ENCODE results near the gene PAF1. TPM values are rescaled to one million over a fixed set of nuclear protein-coding genes. Genes with fewer than 3 reads are reported as not detected.
A peak's percentile ranks its signal among the peaks of the same experiment; 100 is the strongest.
"Not testable (repeated sequence)": the region's sequence is repeated elsewhere in the genome, so short reads cannot be mapped to it uniquely, and the experiment has no call there.

PAF1 gene
- polyA plus RNA-seq, 1 donor from 2014 or later, result 64.1 TPM

DNA sequence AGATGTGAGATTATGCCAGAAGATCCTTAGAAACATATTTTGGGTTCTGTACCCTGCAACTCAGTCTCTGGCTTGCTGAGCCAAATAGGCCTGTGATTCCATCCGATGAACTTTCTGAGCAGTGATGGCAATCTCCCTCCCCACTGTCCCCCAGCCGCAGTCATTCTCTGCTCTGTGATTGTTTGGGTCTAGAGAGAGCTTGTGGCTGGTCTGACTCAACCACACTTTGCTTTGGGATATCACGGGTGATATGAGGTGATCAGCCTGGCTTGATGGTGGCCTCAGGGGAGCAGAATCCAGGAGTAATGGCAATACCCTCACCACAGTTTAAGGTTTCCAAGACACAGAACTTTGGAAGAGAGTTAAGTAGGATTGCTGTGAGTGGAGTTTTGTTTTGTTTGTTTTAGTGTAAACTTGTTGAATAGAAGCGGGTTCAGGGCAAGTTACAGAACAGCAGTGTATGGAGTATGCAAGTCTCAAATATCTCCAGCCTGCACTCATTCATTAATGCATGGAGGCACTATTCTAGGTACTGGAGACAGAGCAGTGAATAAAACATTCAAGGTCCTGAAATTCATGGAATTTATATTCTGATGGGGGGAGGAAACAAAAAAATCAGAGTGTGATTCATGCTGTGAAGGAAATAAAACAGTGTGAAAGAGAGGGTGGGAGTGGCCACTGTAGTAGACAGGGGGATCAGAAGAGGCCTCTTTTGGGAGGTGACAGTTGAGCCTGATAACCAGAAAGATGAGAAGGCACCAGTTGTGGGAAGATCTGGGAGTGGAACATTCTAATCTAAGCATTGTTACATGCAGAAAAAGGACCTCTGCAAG, 43.4 kb downstream of the PAF1 start:
- Mint-ChIP-seq H3K27ac (peak overlapping the region in 2 of 3 donors; percentile 50 to 83), H3K4me1 (peaks cover 35 to 46% (median 40%) of the 10 kb centered on the region in 3 donors), H3K36me3 (peaks cover 15% of the 10 kb centered on the region), H3K27me3 (no peaks in the 10 kb centered on the region), H3K4me3 (peak overlapping the region in 1 of 4 donors; percentile 87), H3K9me3 (no peaks in the 10 kb centered on the region)

DNA sequence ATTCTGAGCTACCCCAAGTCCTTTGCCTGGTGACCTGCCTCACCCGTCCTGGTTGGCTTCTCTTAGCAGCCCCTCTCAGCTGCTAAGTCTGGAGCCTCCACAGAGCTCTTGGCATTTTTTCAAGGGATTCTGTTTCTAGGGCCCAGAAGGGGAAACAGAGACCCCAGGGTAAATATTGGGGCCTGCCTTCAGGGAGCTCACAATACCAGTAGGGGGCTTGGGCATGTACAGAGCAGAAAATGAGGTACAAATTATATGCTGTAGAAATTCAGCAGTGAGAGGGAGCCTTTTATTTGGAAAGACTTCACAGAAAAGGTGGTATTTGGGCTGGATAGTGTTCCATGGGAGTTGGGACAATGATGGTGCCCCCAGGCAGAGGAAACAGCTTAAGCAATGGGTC, 45.0 kb downstream of the PAF1 start:
- H3K9me3 Mint-ChIP-seq, result no peaks in the 10 kb centered on the region
- no peaks in the 10 kb centered on the region for H3K27me3 Mint-ChIP-seq
- H3K27ac Mint-ChIP-seq, result peak overlapping the region in 2 of 3 donors; percentile 45 to 96
- peaks cover 5% of the 10 kb centered on the region for H3K36me3 Mint-ChIP-seq
- H3K4me1 Mint-ChIP-seq, result peaks cover 32 to 44% (median 39%) of the 10 kb centered on the region in 3 donors
- H3K4me3 Mint-ChIP-seq, result peak overlapping the region in 2 of 4 donors; percentile 12 to 87

DNA sequence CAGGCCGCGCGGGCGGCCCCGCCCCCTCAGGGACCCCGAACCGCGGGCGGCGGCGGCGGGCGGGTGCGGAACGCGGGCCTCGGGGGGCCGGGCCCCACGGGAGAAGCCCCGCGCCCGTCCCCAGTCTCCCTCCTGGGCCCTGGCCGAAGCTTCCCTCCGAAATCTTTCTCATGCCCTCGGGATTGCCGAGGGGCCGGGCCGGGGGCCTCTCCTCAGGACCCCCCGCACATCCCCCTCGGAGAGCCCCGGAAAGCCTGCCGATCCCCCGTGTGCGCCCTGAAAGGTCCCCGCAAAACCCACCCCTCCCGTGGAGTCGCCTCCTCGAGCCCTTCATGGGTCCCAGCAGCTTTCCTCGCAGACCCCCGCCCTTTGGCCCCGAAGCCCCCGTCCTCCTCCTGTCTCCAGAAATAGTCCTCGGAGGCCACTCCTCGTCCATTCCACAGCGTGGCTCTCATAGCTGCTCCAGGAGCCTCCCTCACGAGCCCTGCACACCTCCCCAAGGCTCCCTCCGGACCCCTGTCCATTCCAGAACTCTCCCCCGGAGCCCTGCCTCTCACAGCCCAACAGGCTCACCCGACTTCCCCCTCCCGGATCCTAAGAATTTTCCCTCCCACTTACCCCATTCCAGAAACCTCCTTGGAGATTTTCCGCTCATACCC, 48.1 kb downstream of the PAF1 start:
- Mint-ChIP-seq H3K27ac (peak overlapping the region in 1 of 3 donors; percentile 96), H3K27me3 (no peaks in the 10 kb centered on the region), H3K9me3 (no peaks in the 10 kb centered on the region), H3K4me3 (peak overlapping the region; percentile 81 to 92 (median 85)), H3K4me1 (peaks cover 37 to 50% (median 43%) of the 10 kb centered on the region in 3 donors), H3K36me3 (peaks cover 7% of the 10 kb centered on the region)

DNA sequence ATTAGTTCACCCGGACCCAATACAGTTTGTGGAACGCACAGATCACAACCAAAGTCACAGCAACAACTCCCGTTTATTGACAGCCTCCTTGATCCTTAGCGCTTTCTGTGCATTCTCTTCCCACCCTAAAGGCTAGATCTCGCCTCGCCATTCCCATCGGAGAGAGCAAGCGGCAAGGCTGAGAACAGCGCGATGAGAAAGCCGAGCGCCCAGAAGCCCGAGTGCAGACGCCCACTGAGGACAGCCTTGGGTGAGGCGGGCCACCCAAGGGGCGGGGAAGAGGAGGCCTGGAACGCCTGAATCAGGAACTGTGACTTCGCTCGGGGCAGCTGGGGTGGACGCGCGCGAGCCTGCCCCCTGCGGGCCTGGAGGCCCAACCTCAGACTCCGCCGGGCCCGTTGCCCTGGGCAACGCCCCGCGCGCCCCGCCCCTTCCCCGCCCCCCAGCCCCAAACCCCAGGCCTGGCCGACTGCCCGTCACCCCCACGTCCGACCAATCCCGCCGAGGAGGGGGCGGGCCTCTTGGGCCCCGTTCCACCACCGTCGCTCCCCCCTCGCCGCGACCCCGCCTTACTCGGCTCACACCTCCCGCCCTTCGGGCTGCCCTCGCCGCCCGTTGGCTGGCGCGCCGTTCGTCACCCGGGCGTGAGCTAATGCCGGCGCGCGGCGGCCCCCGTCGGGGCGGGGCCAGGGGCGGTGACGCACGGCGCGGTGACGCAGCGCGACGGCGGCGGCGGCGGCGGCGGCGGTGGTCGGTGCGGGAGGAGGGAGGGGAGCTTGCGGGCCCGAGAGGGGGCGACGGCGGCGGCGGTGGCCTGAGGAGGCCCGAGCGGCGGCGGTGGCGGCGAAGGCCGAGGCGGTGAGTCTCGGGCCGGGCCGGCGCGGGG, 48.9 kb downstream of the PAF1 start, which contains the start of gene SAMD4B:
Gene SAMD4B, plus strand, starts transcription at position 703 of the 886 bp plus-strand sequence. CDS start 14,473 bp downstream, outside the sequence.
- no peaks in the 10 kb centered on the region for H3K9me3 Mint-ChIP-seq
- H3K4me3 Mint-ChIP-seq, result peak within 1 kb of the TSS; percentile 93 to 100 (median 96)
- peaks cover 46 to 53% (median 46%) of the 10 kb centered on the region in 3 donors for H3K4me1 Mint-ChIP-seq
- H3K27me3 Mint-ChIP-seq, result no peaks in the 10 kb centered on the region
- peaks cover 7% of the 10 kb centered on the region for H3K36me3 Mint-ChIP-seq
- H3K27ac Mint-ChIP-seq, result peak within 1 kb of the TSS; percentile 81 to 96 (median 96)

DNA sequence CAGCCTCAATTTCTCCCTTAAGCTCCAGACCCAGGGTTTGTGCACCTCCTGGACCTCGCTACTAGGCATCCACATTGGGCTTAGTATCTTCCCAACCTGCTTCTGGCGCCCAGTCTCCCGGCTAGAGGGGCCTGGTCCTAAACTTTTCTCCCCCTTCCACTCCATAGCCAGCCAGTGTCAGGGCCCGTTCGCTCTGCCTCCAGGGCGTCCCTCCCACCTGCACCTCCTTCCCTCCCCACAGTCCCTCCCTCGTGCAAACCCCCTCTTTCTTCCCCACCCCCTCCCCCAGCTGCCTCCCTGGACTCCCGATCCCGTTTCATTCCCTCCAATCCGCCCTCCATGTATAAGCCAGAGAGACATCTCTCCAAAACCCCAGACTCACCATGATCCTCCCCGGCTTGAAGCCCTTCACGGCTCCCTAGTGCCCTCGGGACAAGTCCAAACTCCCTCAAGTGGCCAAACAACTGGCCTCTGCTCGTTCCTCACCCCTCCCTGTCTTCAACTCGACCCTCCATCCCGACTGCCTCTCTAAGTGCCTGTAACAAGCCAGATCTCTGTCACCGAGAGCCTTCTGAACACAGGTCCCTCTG, 49.7 kb downstream of the PAF1 start:
- Mint-ChIP-seq H3K27me3 (no peaks in the 10 kb centered on the region), H3K4me1 (peaks cover 48 to 49% (median 48%) of the 10 kb centered on the region in 3 donors), H3K9me3 (no peaks in the 10 kb centered on the region), H3K36me3 (peaks cover 7% of the 10 kb centered on the region), H3K4me3 (peak overlapping the region; percentile 93 to 100 (median 96)), H3K27ac (peak overlapping the region; percentile 81 to 96 (median 87))

DNA sequence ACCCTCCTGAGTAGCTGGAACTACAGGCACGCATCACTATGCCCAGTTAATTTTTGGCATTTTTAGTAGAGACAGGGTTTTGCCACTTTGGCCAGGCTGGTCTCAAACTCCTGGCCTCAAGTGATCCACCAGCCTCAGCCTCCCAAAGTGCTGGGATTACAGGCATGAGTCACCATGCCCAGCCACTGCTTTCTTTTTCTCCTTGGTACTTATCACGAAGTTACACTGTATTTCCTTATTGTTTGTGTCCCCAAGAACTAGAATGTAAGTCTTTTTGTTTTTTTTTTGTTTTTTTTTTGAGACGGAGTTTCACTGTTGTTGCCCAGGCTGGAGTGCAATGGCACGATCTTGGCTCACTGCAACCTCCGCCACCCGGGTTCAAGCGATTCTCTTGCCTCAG, 50.8 kb downstream of the PAF1 start:
- Mint-ChIP-seq H3K27ac (peak overlapping the region; percentile 67 to 87 (median 81)), H3K4me1 (peaks cover 46 to 52% (median 47%) of the 10 kb centered on the region in 3 donors), H3K4me3 (peak overlapping the region; percentile 38 to 100 (median 74))
- not testable (repeated sequence) for H3K27me3 Mint-ChIP-seq, H3K36me3 Mint-ChIP-seq, H3K9me3 Mint-ChIP-seq

DNA sequence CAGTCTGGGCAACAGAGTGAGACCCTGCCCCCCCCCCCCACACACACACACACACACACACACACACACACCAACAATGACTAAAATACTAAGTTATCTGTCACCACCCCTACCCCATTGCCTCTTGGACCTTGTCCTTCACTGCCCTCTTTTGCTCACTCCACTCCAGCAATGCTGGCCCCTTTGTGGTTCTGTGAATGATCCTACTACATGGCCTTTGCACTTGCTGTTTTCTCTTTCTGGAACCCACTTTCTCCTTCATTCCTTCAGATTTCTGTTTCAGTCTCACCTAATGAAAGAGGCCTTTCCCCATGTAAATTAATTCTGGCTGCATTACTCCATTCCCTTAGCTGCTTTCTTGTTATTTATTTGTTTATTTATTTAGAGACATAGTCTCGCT, 51.2 kb downstream of the PAF1 start:
- H3K36me3 Mint-ChIP-seq, result peaks cover 4% of the 10 kb centered on the region
- no peaks in the 10 kb centered on the region for H3K27me3 Mint-ChIP-seq
- H3K4me3 Mint-ChIP-seq, result peak overlapping the region in 3 of 4 donors; percentile 38 to 100 (median 93)

DNA sequence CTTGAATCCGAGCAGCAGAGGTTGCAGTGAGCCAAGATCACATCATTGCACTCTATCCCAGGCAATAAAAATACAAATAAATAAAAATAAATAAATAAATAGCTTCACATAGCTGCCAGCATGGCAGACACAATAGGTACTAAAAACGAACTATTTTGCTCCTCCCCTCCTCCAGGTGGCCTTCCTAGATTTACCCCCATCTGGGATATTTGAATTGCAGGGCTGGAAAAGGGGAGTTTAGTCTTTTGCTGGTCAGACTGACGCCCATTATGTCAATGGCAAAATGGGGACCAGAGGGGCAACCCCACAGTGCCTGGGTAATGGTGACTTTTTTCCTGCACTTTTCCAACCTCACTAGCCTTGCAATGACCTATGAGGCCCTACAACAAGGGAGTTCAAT, 54.4 kb downstream of the PAF1 start:
- Mint-ChIP-seq H3K36me3 (peaks cover 2% of the 10 kb centered on the region), H3K27ac (peak overlapping the region; percentile 71 to 97 (median 95)), H3K4me3 (peak overlapping the region; percentile 93 to 99 (median 98)), H3K4me1 (peaks cover 34 to 47% (median 42%) of the 10 kb centered on the region in 3 donors), H3K27me3 (no peaks in the 10 kb centered on the region), H3K9me3 (no peaks in the 10 kb centered on the region)

More for the DNA sequence above, 51.2 kb downstream of the PAF1 start:
- Mint-ChIP-seq H3K27ac (peak overlapping the region in 2 of 3 donors; percentile 67 to 87), H3K4me1 (peaks cover 46 to 55% (median 46%) of the 10 kb centered on the region in 3 donors), H3K9me3 (no peaks in the 10 kb centered on the region)

Other genes with a start within 250 kb of the PAF1 start
- gene NCCRP1, start 194.1 kb downstream of the PAF1 start, polyA plus RNA-seq, result not detected
- not detected for gene SYCN, start 186.8 kb downstream of the PAF1 start, polyA plus RNA-seq
- gene IFNL3, start 146.1 kb downstream of the PAF1 start, polyA plus RNA-seq, result not detected
- not detected for gene IFNL4, start 142.2 kb downstream of the PAF1 start, polyA plus RNA-seq
- not detected for gene IFNL2, start 122.7 kb downstream of the PAF1 start, polyA plus RNA-seq
- gene IFNL1, start 94.7 kb downstream of the PAF1 start, polyA plus RNA-seq, result not detected
- gene LRFN1, start 70.2 kb downstream of the PAF1 start, polyA plus RNA-seq, result 2.2 TPM
- gene GMFG, start 55.1 kb downstream of the PAF1 start, polyA plus RNA-seq, result 719 TPM
- gene SAMD4B, start 48.7 kb downstream of the PAF1 start, polyA plus RNA-seq, result 22.2 TPM
- 68.7 TPM for gene MED29, start 272 bp upstream of the PAF1 start, polyA plus RNA-seq
- 579 TPM for gene ZFP36, start 15.7 kb upstream of the PAF1 start, polyA plus RNA-seq
- gene PLEKHG2, start 21.6 kb upstream of the PAF1 start, polyA plus RNA-seq, result 6.5 TPM
- 2,255 TPM for gene RPS16, start 44.8 kb upstream of the PAF1 start, polyA plus RNA-seq
- 111 TPM for gene SUPT5H, start 54.5 kb upstream of the PAF1 start, polyA plus RNA-seq
- 56.8 TPM for gene TIMM50, start 89.7 kb upstream of the PAF1 start, polyA plus RNA-seq
- 1.5 TPM for gene DLL3, start 107.8 kb upstream of the PAF1 start, polyA plus RNA-seq
- gene SELENOV, start 124.0 kb upstream of the PAF1 start, polyA plus RNA-seq, result not detected
- 2.5 TPM for gene EID2B, start 141.7 kb upstream of the PAF1 start, polyA plus RNA-seq
- 14.6 TPM for gene EID2, start 149.1 kb upstream of the PAF1 start, polyA plus RNA-seq
- gene LGALS13, start 211.4 kb upstream of the PAF1 start, polyA plus RNA-seq, result not detected

Measured in IgD-negative memory B cell (primary cell).